HG02973 (cell line): Measurements from ENCODE around the gene USP19.

Experiments used
- ATAC-seq: cut with Tn5 transposase; IDR thresholded peaks from one replicate; pipeline ENCODE4 v1.9.1; 2021; ENCODE audit warnings: moderate library complexity; ENCODE audit not compliant: unreplicated experiment

USP19 gene, protein sequence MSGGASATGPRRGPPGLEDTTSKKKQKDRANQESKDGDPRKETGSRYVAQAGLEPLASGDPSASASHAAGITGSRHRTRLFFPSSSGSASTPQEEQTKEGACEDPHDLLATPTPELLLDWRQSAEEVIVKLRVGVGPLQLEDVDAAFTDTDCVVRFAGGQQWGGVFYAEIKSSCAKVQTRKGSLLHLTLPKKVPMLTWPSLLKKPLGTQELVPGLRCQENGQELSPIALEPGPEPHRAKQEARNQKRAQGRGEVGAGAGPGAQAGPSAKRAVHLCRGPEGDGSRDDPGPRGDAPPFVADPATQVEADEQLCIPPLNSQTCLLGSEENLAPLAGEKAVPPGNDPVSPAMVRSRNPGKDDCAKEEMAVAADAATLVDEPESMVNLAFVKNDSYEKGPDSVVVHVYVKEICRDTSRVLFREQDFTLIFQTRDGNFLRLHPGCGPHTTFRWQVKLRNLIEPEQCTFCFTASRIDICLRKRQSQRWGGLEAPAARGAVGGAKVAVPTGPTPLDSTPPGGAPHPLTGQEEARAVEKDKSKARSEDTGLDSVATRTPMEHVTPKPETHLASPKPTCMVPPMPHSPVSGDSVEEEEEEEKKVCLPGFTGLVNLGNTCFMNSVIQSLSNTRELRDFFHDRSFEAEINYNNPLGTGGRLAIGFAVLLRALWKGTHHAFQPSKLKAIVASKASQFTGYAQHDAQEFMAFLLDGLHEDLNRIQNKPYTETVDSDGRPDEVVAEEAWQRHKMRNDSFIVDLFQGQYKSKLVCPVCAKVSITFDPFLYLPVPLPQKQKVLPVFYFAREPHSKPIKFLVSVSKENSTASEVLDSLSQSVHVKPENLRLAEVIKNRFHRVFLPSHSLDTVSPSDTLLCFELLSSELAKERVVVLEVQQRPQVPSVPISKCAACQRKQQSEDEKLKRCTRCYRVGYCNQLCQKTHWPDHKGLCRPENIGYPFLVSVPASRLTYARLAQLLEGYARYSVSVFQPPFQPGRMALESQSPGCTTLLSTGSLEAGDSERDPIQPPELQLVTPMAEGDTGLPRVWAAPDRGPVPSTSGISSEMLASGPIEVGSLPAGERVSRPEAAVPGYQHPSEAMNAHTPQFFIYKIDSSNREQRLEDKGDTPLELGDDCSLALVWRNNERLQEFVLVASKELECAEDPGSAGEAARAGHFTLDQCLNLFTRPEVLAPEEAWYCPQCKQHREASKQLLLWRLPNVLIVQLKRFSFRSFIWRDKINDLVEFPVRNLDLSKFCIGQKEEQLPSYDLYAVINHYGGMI (N-terminal part only)

GRCh38 chr3:49120438-49121131 lies at the start of gene USP19:
USP19 (minus strand) TSS chr3:49120823; CDS start chr3:49119145, 1,678 bp downstream.
- peak; percentile 82 for ATAC-seq

GRCh38 chr3:49166752-49167556 lies 46.3 kb upstream of the USP19 start:
- no peak for ATAC-seq

DNA sequence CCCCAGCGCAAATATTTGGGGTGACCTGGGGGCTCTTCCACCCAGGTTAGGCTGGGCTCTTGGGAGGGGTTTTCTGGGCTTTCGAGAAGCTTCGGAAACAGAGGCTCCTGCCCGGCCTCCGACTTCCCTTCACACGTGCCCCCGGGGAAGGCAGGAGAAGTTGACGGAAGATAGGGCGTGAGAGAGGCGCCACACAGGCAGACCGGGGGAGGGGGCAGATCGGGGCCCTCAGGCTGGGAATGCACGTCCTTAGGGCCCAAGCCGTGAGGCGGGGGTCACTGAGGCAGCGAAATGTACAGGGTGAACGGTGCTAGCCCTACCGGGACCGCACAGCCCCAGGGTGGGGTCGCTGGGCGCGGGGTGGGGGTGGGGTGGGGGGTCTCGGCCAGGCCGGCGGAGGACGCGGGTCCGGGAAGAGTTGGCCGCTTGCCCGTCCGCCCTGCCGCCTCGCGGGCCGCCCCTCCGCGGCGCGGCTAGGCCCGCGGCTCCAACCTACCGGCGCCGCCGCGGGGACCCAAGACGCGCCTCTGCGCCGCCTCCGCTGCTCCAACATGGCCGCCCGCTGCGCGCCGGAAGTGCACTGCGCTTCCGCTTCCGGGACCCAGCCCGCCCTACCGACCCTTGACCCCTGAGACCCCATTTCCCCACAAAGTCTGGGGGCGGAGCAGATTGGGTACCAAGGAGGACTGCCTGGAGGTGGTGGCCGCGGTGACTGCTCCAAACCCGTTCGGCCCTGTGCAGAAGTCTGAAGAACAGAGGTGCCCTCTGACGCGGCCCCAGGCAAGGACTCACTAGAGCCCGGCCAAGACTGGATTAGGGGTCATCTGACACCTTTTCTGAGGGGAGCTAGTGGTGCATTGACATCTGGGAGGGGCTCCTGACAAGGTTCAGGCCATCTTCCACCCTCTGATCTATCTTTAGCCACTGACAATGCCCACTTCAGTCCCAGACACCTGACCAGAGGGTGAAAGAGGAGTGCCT lies 45.4 kb upstream of the USP19 start, which contains the start of gene CCDC71:
CCDC71 (minus strand) TSS at position 561 of the 981 bp plus-strand sequence. CDS start 2,123 bp downstream, outside the sequence.
- ATAC-seq = peak; percentile 71

DNA sequence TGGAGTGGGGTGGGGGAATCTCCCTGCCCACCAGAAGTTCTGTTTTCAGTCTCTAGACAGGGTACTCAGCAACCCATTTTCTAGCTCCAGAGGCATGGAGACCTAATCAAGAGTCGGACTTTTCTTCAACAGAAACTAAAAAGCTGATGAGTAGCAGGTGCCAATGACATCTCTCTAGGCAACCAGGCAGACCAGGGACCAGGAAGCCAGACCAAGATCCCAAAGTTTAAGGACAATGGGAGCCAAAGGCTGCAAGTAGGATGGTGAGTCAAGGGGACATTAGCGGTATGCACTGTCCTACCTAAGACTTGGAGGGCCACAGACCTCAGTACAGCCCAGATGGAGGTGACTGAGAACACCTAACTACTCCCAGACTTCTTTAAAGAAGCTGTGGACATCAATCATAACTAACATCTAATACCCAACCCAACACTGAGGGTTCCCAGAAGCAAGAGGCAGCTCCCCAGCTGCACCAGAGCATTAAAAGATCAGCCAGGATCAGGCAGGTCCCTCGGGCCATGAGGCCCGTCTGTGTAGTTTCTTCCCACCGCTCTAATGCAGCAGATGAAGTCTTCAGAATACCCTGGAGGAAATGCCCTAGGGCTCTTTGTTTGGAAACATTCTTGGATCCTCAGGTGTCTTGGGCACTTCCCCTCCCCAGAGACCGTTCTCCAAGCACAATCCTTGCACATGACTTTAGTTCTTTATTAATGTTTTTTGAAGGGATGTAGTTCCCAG lies 44.5 kb upstream of the USP19 start:
- ATAC-seq = no peak

GRCh38 chr3:49163609-49164008 lies 43.0 kb upstream of the USP19 start:
- no peak for ATAC-seq

DNA sequence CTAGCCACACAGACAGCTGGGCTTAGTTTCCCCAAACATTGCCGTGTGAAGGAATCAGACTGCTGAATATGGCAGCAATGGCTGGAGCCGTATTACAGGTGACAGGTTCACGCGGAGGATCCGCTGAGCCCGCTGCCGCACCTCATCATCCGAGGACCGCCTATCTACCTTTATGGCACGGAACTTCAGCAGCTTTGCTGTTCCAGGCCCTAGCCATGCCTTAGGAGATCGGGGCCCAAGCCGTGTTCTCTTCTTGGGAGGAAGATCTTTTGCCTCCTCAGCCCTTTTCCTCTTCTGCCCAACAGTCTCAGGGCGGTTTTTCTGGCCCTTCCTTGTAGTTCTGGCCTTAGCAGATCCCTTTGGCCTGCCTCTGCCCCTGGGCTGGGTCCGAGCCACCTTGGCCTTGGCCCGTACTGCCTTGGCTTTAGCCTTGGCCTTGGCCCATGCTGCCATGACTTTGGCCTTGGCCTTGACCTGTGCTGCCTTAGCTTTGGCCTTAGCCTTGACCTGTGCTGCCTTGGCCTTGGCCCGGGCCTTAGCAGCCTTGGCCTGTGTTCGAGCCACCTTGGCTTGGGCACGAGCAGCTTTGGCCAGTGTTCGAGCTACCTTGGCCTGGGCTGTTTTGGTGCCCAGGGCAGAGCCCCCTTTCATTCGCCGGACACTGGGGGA lies 42.3 kb upstream of the USP19 start:
- ATAC-seq = no peak

- ATAC-seq = no peak
Measured at GRCh38 chr3:49161808-49162530, 41.3 kb upstream of the USP19 start.

DNA sequence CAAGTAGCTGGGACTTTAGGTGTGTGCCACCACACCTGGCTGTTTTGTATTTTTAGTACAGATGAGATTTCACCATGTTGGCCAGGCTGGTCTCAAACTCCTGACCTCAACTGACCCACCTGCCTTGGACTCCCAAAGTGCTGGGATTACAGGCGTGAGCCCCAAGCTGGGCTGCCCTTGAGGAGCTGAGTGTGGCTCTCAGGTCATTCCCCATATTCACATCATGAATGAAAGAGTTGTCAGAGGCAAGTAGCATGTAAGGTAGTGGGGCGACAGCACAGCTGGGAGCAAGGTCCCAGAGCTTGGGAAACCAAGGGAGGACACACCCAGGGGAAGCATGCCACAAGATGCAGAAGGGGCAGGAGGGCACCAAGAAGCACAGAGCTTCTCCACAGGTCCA lies 40.6 kb upstream of the USP19 start:
- ATAC-seq = no peak

GRCh38 chr3:49158792-49159191 lies 38.2 kb upstream of the USP19 start:
- no peak for ATAC-seq

DNA sequence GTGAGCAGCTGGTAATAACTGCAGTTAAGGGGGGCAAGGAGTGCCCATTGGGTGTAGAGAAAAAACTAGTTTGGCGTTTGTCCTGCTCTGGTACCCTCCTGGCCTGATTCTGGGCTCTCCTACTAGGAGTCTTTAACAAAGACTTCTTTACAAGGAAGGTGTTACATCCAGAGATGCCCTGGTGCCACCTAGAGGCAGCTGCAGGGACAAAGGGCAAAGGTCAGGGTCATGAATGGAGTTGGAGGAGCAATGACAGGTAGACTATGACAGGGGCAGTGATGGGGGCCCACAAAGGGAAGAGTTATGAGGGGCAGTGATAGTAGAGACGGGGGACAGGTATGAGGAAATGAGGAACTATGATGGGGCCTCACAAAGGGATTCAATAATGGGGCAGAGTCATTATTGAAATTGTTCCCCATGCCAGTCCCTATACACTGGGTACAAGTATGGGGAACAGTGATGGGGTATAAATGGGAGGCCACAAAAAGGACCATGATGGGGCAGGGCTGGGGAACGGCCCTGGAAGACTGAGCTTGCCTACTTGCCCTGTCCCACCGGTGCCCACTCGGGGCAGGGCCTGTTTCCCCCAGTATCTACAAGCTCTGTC lies 37.6 kb upstream of the USP19 start:
- no peak for ATAC-seq

- no peak for ATAC-seq
Measured at GRCh38 chr3:49157289-49157688, 36.7 kb upstream of the USP19 start.

DNA sequence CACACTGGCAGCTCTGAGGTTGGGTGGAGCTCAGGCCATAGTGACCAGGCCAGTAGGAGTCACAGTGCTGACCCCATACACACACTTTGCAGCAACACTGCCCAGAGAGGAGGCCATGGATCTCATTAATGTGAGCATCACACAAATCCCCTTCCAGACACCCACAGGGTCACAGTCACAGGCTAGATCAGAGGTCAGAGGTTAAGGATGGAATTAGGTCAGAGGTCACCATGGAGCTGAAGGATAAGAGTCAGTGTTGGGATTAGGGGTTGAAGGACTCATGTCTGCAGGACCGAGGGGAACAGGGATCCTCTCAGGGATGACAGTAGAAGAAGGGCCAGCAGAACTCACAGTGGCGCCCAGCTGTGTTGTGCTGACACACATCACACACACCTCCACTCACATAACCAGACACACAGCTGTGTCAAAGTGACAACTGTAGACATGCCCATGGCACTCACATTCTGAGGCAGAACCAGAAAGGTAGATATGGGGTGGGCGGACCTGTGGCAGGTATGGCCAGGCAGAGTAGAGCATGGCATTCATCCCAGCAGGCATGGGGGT lies 32.8 kb upstream of the USP19 start:
- ATAC-seq = no peak

DNA sequence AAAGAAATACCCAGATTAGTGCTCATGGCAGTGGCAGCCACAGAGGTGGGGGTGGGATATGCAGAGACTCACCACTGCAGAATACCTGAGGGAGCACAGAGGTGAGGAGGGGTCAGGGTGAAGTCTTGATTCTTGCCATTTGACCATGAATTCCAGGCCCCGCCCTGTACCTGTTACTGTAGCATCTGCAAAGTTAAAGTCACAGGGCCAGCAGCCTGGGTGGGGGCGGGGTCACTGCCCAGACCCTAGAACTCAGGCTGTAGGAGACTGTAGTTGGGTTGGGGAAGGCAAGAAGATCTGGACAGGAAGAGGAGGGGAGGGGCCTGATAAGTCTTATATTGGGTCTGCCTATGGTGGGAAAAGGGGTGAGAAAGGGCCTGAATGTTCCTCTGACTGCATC lies 31.0 kb upstream of the USP19 start:
- no peak for ATAC-seq

GRCh38 chr3:49148159-49148558 lies 27.5 kb upstream of the USP19 start:
- ATAC-seq = no peak

GRCh38 chr3:49140080-49140479 lies 19.5 kb upstream of the USP19 start:
- ATAC-seq = no peak

GRCh38 chr3:49135499-49135898 lies 14.9 kb upstream of the USP19 start:
- no peak for ATAC-seq
